AG04450 (cell line): ENCODE results near the gene SIRPG. TPM values are rescaled to one million over a fixed set of nuclear protein-coding genes. Genes with fewer than 3 reads are reported as not detected.

ENCODE experiments used
- CTCF ChIA-PET: fragments of 300-600, 350-600 bp; formaldehyde crosslinking; extraction: SDS; loops from one replicate; lab custom pipeline; 2022; ENCODE audit warnings: antibody characterized with exemption, inconsistent platforms; lab: Charles Lee
- POLR2A ChIA-PET: fragments of 350-600 bp; formaldehyde crosslinking; extraction: SDS; loops from one replicate; lab custom pipeline; 2021; ENCODE audit warnings: antibody characterized with exemption, inconsistent platforms; lab: Yijun Ruan, JAX
- DNase-seq: peaks from one replicate; pipeline ENCODE4 v3.0.0-alpha.2; 2011; ENCODE audit warnings: low read depth, low spot score
- H3K27ac ChIP-seq: one replicate; pipeline ENCODE4 v1.5.1; 2012; ENCODE audit warnings: low read depth, low read length, control low read depth
- H3K27me3 ChIP-seq: one replicate; pipeline ENCODE4 v1.6.0; 2012; ENCODE audit warnings: low read length; ENCODE audit not compliant: control insufficient read depth, insufficient read depth
- H3K4me3 ChIP-seq: 2 replicates; pipeline ENCODE4 v1.5.1; 2011; ENCODE audit warnings: mild to moderate bottlenecking, low read depth, low read length, control low read depth
- H3K9me3 ChIP-seq: 2 replicates; pipeline ENCODE4 v1.5.1; 2012; ENCODE audit warnings: low read length; ENCODE audit not compliant: control insufficient read depth, insufficient read depth
- CTCF ChIP-seq: IDR thresholded peaks from 2 replicates; pipeline ENCODE4 v1.5.1; 2011; ENCODE audit warnings: low read depth, low read length, control low read depth, inconsistent platforms
- polyA plus RNA-seq: library from polyadenylated mRNA; depleted of rRNA; stranded (reverse); fragments of >200 nt; gene quantifications from 2 replicates; pipeline ENCODE4 v1.2.3, GENCODE V29; 2011

The SIRPG gene
- polyA plus RNA-seq, 1 experiment: not detected

GRCh38 chr20:1689721-1690120, 32.1 kb upstream of the SIRPG start:
- TF ChIP-seq CTCF: no peak
- Histone ChIP-seq H3K27ac (no peak overlapping the region), H3K4me3 (no peak overlapping the region), H3K9me3 (no peaks in the 10 kb centered on the region), H3K27me3 (no peaks in the 10 kb centered on the region)
- ChIA-PET CTCF (no interaction called here), POLR2A (no interaction called here)
- DNase-seq: no peak

- CTCF ChIA-PET: no interaction called here
- no peak for TF ChIP-seq CTCF
Measured at GRCh38 chr20:1688886-1689538, 31.4 kb upstream of the SIRPG start.

GRCh38 chr20:1687053-1687452, 29.5 kb upstream of the SIRPG start:
- H3K4me3 ChIP-seq: no peak overlapping the region
- no peaks in the 10 kb centered on the region for H3K9me3 ChIP-seq
- no peak for TF ChIP-seq CTCF
- no peaks in the 10 kb centered on the region for H3K27me3 ChIP-seq
- ChIA-PET POLR2A (no interaction called here), CTCF (no interaction called here)
- no peak overlapping the region for H3K27ac ChIP-seq
- no peak for DNase-seq

More at GRCh38 chr20:1688886-1689538, 31.4 kb upstream of the SIRPG start:
- POLR2A ChIA-PET: no interaction called here
- Histone ChIP-seq H3K4me3 (no peak overlapping the region), H3K27me3 (no peaks in the 10 kb centered on the region), H3K27ac (no peak overlapping the region), H3K9me3 (no peaks in the 10 kb centered on the region)
- DNase-seq: no peak

- TF ChIP-seq CTCF: no peak
- CTCF ChIA-PET: no interaction called here
- DNase-seq: no peak
Measured at GRCh38 chr20:1686151-1686748, 28.7 kb upstream of the SIRPG start.

GRCh38 chr20:1685304-1686052, 27.9 kb upstream of the SIRPG start:
- no peaks in the 10 kb centered on the region for H3K9me3 ChIP-seq
- TF ChIP-seq CTCF: no peak
- DNase-seq: no peak
- ChIA-PET CTCF (no interaction called here), POLR2A (no interaction called here)
- no peak overlapping the region for H3K27ac ChIP-seq
- H3K4me3 ChIP-seq: no peak overlapping the region
- H3K27me3 ChIP-seq: no peaks in the 10 kb centered on the region

More at GRCh38 chr20:1686151-1686748, 28.7 kb upstream of the SIRPG start:
- no peaks in the 10 kb centered on the region for H3K9me3 ChIP-seq
- H3K27me3 ChIP-seq: no peaks in the 10 kb centered on the region
- H3K27ac ChIP-seq: no peak overlapping the region
- POLR2A ChIA-PET: no interaction called here
- no peak overlapping the region for H3K4me3 ChIP-seq
